KOPT-K1 (cell line): ENCODE measurements around the gene SEC14L6.

Source experiments
- H3K27ac ChIP-seq: fragments of 200-600 bp; sonication (generic); 2 replicates; pipeline ENCODE4 v1.5.1; 2016; ENCODE audit warnings: antibody characterized with exemption, mild to moderate bottlenecking, low read depth, low read length; ENCODE audit not compliant: poor library complexity, severe bottlenecking
- H3K36me3 ChIP-seq: fragments of 200-600 bp; sonication (generic); 2 replicates; pipeline ENCODE4 v1.5.1; 2017; ENCODE audit warnings: antibody characterized with exemption, mild to moderate bottlenecking, low read length, moderate library complexity; ENCODE audit not compliant: insufficient read depth
- H3K9me3 ChIP-seq: fragments of 200-600 bp; sonication (generic); 2 replicates; pipeline ENCODE4 v1.5.1; 2017; ENCODE audit warnings: antibody characterized with exemption, low read length, mild to moderate bottlenecking; ENCODE audit not compliant: insufficient read depth, poor library complexity, severe bottlenecking

The SEC14L6 gene

DNA sequence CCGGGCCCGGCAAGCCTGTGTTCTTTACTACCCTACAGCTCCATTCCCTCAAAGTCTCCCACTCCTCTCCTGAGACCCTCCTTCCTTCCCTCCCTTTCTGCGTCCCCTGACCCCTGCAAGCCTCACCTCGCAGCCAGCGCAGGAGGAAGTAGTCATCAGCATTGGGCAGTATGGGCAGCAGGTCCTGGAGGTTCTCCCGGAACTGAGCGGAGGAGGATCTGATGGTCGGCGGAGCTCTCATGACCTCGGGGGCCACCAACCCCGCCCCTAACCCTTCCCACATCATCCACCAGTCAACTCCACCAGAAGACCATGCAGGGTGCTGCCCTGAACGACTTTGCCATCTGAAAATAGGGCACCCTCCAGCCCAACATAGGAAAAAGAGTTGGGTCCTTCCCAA is 43.0 kb downstream of the SEC14L6 start:
- Histone ChIP-seq H3K36me3 (no peaks in the 10 kb centered on the region), H3K27ac (no peak overlapping the region), H3K9me3 (no peaks in the 10 kb centered on the region)

DNA sequence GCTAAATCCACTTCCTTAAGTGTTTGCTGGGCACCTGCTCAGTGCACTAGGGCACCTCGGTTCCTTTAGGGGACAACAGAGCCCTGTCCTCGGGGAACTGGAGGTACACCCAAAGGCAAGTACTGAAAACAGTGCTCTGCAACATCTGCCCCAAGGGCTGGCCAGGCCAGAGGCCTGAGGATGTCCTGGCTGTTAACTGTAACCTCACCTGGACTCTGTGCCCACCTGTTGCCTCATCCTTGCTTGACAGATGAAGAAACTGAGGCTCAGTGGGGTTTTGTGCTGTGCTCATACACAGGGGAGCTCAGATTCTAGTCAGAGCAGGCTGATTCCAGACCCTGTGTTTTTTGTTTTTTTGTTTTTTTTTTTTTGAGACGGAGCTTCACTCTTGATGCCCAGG is 43.6 kb downstream of the SEC14L6 start:
- no peaks in the 10 kb centered on the region for H3K36me3 ChIP-seq
- no peaks in the 10 kb centered on the region for H3K9me3 ChIP-seq
- H3K27ac ChIP-seq: no peak overlapping the region

DNA sequence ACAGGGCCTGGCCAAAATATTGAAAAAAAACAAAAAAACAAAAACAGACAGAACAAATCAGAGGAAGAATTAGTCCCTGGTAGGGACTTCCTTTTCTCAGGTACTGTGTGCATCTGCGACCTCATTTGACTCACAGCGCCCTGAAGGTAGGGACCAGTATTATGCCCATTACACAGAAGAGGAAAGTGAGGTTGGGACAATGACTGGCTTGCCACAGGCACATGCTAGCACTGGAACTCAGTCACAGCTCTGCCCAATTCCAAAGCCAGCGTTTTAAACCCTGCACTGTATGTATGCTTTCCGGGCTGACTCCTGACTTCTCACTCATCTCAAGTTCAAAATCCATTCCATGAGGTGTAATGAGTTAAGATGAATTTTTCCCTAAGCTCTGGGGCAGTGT is 44.4 kb downstream of the SEC14L6 start:
- no peak overlapping the region for H3K27ac ChIP-seq

DNA sequence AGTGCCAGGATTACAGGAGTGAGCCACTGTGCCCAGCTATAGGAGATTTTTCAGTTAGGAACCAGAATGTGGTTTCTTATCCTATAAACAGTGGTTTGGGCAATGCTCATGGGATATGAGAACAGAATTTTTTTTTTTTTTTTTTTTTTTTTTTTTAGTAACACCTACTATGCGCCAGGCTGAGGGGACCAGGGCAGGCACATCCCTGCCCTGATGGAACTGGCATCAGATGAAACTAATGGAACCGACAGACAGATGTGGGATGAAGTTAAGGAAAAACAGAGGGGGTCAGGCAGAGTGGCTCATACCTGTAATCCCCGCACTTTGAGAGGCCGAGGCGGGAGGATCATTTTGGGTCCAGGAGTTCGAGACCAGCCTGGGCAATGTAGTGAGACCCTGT is 45.9 kb downstream of the SEC14L6 start:
- Histone ChIP-seq H3K9me3 (no peaks in the 10 kb centered on the region), H3K36me3 (no peaks in the 10 kb centered on the region), H3K27ac (no peak overlapping the region)

More for the DNA sequence above, 44.4 kb downstream of the SEC14L6 start:
- Histone ChIP-seq H3K9me3 (no peaks in the 10 kb centered on the region), H3K36me3 (no peaks in the 10 kb centered on the region)

DNA sequence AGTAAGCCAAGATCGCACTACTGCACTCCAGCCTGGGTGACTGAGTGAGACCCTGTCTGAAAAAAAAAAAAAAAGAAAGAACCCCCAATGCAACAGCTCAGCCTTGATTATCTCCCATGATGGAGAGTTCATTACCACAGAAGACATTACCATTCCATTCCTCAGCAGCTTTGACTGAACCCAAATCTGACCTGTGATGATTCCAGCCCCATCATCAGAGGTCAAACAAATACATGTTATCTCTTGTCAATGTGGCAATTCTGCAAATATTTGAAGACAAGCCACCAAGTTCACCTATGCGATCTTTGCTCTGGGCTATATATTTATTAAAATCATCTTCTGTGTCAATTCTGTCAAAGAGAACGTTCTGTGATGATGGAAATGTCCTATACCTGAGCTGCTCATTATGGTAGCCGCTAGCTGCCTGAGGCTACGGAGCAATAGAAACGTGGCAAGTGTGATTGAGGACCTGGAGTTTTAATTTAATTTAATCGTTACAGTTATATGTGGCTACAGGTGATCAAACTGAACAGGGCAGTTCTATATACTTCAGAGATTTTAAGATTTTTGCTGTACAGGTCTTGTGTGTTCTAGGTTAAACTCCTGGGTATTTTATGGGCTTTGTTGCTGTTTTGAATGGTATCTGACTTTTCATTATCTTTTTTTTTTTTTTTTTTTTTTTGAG is 48.9 kb downstream of the SEC14L6 start:
- Histone ChIP-seq H3K27ac (no peak overlapping the region), H3K9me3 (no peaks in the 10 kb centered on the region), H3K36me3 (no peaks in the 10 kb centered on the region)

DNA sequence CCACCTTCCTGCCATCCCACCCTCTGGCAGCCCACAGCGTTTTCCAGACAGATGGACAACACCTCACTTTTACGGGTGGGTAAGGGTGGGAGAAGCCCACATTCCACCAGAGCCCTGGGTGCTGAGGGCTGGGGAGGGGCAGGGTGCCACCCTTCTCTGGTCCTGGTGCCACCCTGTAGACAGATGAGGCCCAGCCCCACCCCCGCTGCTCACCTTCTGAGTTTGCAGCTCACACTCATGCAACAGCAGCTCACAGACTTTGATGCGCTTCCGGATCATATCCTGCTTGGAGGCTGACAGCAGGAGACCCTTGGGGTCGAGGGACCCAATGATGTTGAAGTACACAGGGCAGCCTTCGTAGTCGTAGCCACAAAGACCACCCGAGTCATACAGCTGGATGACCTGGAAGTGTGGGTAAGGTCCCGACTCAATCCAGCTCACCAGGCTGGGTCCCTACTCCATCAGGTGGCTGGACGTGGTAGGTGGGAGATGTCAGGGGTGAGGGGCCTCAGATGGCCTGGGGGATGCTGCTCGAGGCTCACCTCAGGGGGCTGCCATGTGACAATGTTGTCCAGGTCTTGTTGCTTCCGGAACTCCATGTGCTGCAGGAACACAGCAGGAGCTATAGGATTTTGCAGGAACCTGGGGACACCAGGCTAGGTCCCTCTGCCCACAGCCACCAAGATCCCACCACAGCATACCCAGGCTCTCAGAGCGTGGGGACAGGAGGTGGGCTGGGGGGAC is 51.3 kb downstream of the SEC14L6 start:
- Histone ChIP-seq H3K36me3 (no peaks in the 10 kb centered on the region), H3K27ac (no peak overlapping the region)

DNA sequence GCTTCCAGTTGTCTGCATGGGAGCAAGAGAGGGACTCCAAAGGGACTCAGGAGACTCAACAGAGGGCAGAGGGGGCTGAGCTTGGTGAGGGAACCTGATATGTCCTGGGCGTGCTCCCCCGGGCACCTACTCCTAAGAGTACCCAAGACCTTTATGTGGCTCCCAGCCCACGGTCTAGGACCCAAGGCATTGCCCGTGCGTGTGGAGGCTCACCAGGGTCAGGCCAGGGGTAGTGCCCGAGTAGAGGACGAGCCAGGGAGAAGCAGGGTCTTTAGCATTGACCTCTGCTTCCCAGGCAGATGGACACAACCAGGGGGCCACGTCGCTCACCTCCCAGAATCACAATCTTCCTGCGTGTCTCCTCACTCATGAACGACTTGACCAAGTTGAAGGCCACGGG is 54.4 kb downstream of the SEC14L6 start:
- Histone ChIP-seq H3K27ac (no peak overlapping the region), H3K36me3 (no peaks in the 10 kb centered on the region), H3K9me3 (no peaks in the 10 kb centered on the region)

More for the DNA sequence above, 51.3 kb downstream of the SEC14L6 start:
- H3K9me3 ChIP-seq: no peaks in the 10 kb centered on the region

DNA sequence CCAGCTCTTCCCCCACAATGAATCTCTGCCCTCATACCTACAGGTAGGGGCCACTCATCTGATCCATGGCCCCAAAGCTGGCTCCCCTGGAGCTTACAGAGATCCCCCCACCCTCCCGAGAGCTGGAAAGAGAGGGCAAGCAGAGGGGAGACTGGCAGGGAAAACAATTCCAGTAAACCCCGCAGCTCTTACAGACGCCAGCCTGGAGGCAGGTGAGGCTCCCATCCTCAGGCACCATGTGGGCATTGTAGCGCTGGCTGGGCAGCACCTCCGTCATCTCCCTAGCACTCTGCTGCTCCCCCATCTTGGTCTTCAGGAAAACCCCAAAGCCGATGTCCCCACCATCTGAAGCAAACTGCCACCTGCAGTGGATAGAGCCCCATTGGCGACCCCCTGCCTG is 55.2 kb downstream of the SEC14L6 start:
- Histone ChIP-seq H3K36me3 (no peaks in the 10 kb centered on the region), H3K27ac (no peak overlapping the region), H3K9me3 (no peaks in the 10 kb centered on the region)

DNA sequence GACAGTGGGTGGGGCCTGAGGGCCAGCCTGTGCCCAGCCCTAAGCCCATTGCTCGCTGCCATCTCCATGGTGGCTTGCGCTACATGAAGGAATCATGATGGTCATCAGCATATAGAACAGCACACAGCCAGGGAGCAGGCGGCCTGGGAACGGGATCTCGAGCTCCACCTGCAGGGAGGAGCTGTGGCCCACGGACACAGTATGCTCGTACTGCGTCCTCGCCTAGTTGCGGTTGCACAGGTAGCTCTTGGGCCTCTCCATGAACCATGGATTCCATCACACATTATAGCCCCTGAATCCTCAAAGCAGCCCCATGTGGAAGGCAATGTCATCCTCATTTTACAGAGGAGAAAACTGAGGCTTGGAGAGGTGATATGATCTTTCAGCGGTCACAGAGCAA is 56.1 kb downstream of the SEC14L6 start:
- Histone ChIP-seq H3K27ac (no peak overlapping the region), H3K9me3 (no peaks in the 10 kb centered on the region), H3K36me3 (no peaks in the 10 kb centered on the region)

DNA sequence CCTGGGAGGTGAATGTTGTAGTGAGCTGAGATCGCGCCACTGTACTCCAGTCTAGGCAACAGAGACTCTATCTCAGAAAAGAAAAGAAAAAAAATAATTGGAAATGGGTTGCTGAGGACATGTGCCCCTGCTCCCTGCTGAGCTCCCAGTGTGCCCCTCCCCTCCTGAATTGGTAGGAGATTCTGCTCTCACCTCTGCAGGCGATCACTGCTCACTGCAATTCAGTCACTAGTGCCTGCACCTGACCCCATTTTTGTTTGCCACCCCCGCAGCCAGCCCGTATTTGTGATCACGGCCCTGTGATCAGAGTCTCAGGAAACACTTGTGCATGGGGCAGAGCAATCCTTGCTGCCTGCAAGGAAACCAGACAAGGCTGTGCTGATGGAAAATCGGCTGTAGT is 58.4 kb downstream of the SEC14L6 start:
- no peaks in the 10 kb centered on the region for H3K36me3 ChIP-seq
- H3K9me3 ChIP-seq: no peaks in the 10 kb centered on the region
- no peak overlapping the region for H3K27ac ChIP-seq

DNA sequence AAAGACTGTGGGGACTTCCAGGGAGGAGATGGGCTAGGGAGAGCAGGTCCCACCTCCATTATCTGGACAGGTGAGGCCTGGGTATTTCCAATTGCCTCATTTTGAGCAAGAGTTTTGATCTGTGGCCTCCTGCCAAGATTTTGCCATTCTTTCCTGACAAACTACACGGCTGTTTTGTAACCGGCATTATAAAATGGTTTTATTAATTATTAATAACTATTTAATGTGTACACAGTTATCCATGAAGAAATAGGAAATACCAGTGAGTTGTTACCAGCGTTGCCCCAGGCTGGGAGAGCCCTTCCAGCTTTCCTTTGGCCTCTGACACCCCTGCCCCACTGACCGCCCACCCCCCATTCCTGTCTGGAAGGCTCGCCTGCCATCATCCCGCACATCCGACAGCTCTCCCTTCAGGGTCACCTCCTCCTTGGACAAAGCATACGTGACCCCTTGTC is 59.9 kb downstream of the SEC14L6 start:
- H3K36me3 ChIP-seq: no peaks in the 10 kb centered on the region
- no peak overlapping the region for H3K27ac ChIP-seq
- no peaks in the 10 kb centered on the region for H3K9me3 ChIP-seq

DNA sequence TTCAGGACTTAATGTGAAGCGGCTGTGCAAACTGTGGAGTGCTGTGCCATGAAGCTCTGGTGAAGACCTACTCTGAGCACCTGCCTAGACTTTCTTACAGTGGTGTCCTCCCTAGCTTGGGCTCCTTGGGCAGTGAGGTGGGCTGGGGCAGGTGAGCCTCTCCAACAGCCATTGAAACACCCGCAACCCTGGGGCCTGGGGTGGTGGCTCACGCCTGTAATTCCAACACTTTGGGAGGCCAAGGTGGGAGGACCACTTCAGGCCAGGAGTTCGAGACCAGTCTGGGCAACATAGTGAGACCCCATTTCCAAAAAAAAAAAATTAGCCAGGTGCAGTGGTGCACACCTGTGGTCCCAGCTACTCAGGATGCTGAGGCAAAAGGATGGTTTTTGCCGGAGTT is 60.4 kb downstream of the SEC14L6 start:
- no peaks in the 10 kb centered on the region for H3K9me3 ChIP-seq
- no peak overlapping the region for H3K27ac ChIP-seq
- no peaks in the 10 kb centered on the region for H3K36me3 ChIP-seq

DNA sequence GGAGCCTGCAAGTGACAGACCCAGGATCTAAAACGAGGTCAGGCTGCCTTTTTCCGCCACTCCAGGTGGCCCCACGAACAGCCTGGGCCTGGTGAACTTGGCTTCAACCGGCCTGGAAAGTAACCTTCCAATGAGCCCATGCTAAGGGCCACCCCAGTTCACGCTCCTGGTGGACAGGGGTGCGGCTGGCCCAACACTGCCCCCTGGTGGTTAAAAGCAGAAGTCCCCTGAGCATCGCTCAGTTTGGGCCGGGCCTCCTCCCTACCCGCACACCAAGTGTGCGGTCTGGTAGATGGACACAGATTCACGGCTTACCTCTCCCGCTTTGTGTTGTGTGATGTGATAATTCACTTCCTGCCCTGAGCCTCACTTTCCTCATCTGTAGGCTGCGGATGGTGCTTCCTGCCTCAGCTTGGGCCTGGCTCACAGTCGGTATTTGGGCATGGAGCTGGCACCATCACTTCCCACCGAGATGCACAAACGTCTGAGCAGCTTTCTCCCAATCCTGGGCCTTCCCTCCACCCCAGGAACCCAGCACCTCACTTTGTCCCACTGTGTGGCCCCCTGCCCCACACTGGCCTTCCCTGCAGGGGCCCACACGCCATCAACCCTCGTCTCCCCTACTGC is 61.1 kb downstream of the SEC14L6 start:
- no peak overlapping the region for H3K27ac ChIP-seq
- H3K9me3 ChIP-seq: no peaks in the 10 kb centered on the region
- H3K36me3 ChIP-seq: no peaks in the 10 kb centered on the region

DNA sequence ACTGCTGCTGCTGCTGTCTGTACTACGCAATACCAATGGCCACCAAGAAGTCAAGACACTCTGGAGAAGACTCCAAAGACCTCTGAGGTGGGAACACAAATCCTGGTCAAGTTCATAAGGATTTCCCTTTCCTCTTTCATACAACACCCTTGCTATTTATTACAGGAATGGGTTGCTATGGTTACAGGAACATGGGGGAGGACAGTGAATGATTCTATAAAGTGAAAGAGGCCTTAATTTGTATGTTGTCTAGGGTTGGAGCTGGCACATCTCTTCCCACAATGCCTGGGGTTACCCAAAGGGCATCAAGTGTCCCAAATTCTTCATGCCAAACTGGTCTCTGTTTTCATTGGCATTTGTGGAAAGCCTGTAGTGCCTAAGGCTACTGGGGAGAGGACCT is 63.4 kb downstream of the SEC14L6 start:
- Histone ChIP-seq H3K36me3 (no peaks in the 10 kb centered on the region), H3K27ac (no peak overlapping the region), H3K9me3 (no peaks in the 10 kb centered on the region)

DNA sequence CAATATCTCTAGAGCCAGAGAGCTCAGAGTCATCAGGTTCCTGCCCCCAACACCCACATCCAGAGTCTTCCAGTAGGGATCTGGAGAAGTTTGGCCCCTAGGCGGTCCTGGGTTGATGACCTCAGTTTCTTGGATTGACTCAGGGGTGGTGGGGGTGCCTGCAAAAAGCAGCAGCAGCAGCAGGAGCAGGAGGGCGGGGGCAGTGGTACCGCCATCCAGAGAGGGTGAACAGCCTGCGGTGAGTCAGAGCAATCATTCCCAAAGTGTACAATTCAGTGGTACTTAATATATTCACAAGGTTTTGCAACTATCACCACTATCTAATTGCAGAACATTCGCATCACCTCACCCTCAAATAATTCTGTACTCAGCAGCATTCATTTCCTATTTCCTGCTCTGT is 64.8 kb downstream of the SEC14L6 start:
- Histone ChIP-seq H3K36me3 (no peaks in the 10 kb centered on the region), H3K9me3 (no peaks in the 10 kb centered on the region), H3K27ac (no peak overlapping the region)
